HepG2 (cell line): Measurements from ENCODE around the gene TACC3. TPM values are rescaled to one million over a fixed set of nuclear protein-coding genes. Genes with fewer than 3 reads are reported as not detected.

Experiments
- ATAC-seq: fragments of 200-7000 bp; cut with Tn5 transposase; 3 replicates; pipeline ENCODE4 v1.9.1; 2020; ENCODE audit warnings: mild to moderate bottlenecking, moderate library complexity
- BruUV-seq: library from RNA; stranded (reverse); fragments of 400-500 nt; replicated peaks from 2 replicates; lab custom pipeline; 2021; lab: Mats Ljungman, UMichigan
- CTCF ChIA-PET: fragments of 300-600 bp; formaldehyde crosslinking; extraction: SDS; loops from one replicate; lab custom pipeline; 2021; ENCODE audit warnings: low total read pairs, inconsistent platforms, low intra/inter-chr PET ratio; lab: Yijun Ruan, JAX
- POLR2A ChIA-PET: fragments of 350-600 bp; sonication (Branson Sonifier 250); formaldehyde crosslinking; loops from one replicate; lab custom pipeline; 2020; ENCODE audit warnings: antibody characterized with exemption, inconsistent platforms; lab: Yijun Ruan, JAX
- DNase-seq: peaks from one replicate; pipeline ENCODE4 v3.0.0-alpha.2; 2015; ENCODE audit warnings: low spot score
- FAIRE-seq: peaks from 3 replicates; lab custom pipeline; 2011; peaks lifted over from hg19 to GRCh38; lab: Jason Lieb, UNC
- H2AFZ ChIP-seq: one replicate; pipeline ENCODE4 v1.6.1; 2011; ENCODE audit warnings: low read length, inconsistent platforms
- H3K27ac ChIP-seq: fragments of 300-600 bp; 3 replicates; pipeline ENCODE4 v1.8.0; 2011; ENCODE audit warnings: mixed run types, mild to moderate bottlenecking, mixed read lengths, low read length, inconsistent platforms; ENCODE audit not compliant: insufficient read depth; ENCODE audit errors: extremely low read length
- H3K27me3 ChIP-seq, 2 experiments: fragments of 200-600 bp in 1 of 2; 2 replicates in 1 of 2; 3 replicates in 1 of 2; pipeline versions ENCODE4 v1.6.0 to v1.8.0; 2011; ENCODE audit warnings: low read length in 2 of 2, mild to moderate bottlenecking in 2 of 2, moderate library complexity in 2 of 2, inconsistent platforms in 1 of 2; ENCODE audit not compliant: insufficient read depth in 2 of 2, control insufficient read depth in 1 of 2
- H3K36me3 ChIP-seq, 2 experiments: fragments of 200-600 bp in 1 of 2; replicated peaks in 1 of 2; 2 replicates in 1 of 2; 3 replicates in 1 of 2; pipeline versions ENCODE4 v1.5.1 to v1.8.0; 2011; ENCODE audit warnings: low read length in 2 of 2, inconsistent platforms in 1 of 2; ENCODE audit not compliant: insufficient read depth in 2 of 2, control insufficient read depth in 1 of 2
- H3K4me1 ChIP-seq: 2 replicates; pipeline ENCODE4 v1.5.1; 2012; ENCODE audit warnings: low read length, inconsistent platforms; ENCODE audit not compliant: insufficient read depth
- H3K4me2 ChIP-seq: 2 replicates; pipeline ENCODE4 v1.6.0; 2011; ENCODE audit warnings: low read depth, low read length, inconsistent platforms
- H3K4me3 ChIP-seq, 3 experiments: fragments of 200-600 bp in 1 of 3; sonication (generic), shearing (Covaris generic) in 1 of 3; replicated peaks in 1 of 3; 2 replicates each; pipeline ENCODE4 v1.5.1; 2011 to 2016; ENCODE audit warnings: low read length in 3 of 3, inconsistent platforms in 2 of 3, low read depth in 2 of 3, mild to moderate bottlenecking in 2 of 3, control low read depth in 1 of 3, mixed read lengths in 1 of 3; ENCODE audit not compliant: insufficient read depth in 1 of 3
- H3K79me2 ChIP-seq: one replicate; pipeline ENCODE4 v1.6.1; 2011; ENCODE audit warnings: low read length, inconsistent platforms; ENCODE audit not compliant: insufficient read depth
- H3K9ac ChIP-seq: 2 replicates; pipeline ENCODE4 v1.6.0; 2011; ENCODE audit warnings: mild to moderate bottlenecking, low read depth, low read length, inconsistent platforms; ENCODE audit not compliant: insufficient read depth
- H3K9me3 ChIP-seq: 2 replicates; pipeline ENCODE4 v1.5.1; 2012; ENCODE audit warnings: mild to moderate bottlenecking, low read length
- H4K20me1 ChIP-seq: 2 replicates; pipeline ENCODE4 v1.6.0; 2011; ENCODE audit warnings: inconsistent platforms, mild to moderate bottlenecking, low read length, moderate library complexity; ENCODE audit not compliant: insufficient read depth
- AGO2 ChIP-seq: fragments of 200-400 bp; formaldehyde crosslinking; optimal IDR thresholded peaks from 2 replicates; pipeline ENCODE3; 2017; ENCODE audit warnings: mild to moderate bottlenecking, low read depth, low read length, moderate library complexity
- CEBPB ChIP-seq: IDR thresholded peaks from 2 replicates; pipeline ENCODE4 v1.6.1; 2011; ENCODE audit warnings: low read depth, low read length, improper control_type of control experiment, borderline replicate concordance
- GABPB1 ChIP-seq: IDR thresholded peaks from 2 replicates; pipeline ENCODE4 v1.6.1; 2016; ENCODE audit warnings: mild to moderate bottlenecking, missing genetic modification reagents, moderate library complexity, missing compliant biosample characterization
- GZF1 ChIP-seq: sonication (generic); formaldehyde crosslinking; IDR thresholded peaks from 2 replicates; pipeline ENCODE4 v1.5.1; 2020; ENCODE audit warnings: mild to moderate bottlenecking, missing genetic modification reagents
- HMG20B ChIP-seq: conservative IDR thresholded peaks from 2 replicates; pipeline ENCODE4 v1.6.1; 2016; ENCODE audit warnings: missing genetic modification reagents, missing compliant biosample characterization
- KDM2A ChIP-seq: sonication (generic); formaldehyde crosslinking; IDR thresholded peaks from 2 replicates; pipeline ENCODE4 v1.4.0; 2020; ENCODE audit warnings: low read depth, missing genetic modification reagents, borderline replicate concordance
- NFKB2 ChIP-seq: sonication (generic); formaldehyde crosslinking; IDR thresholded peaks from 2 replicates; pipeline ENCODE4 v1.4.0; 2020; ENCODE audit warnings: missing genetic modification reagents, borderline replicate concordance
- NONO ChIP-seq, 2 experiments: fragments of 450-650 bp in 1 of 2; sonication (generic) in 1 of 2; formaldehyde crosslinking in 1 of 2; IDR thresholded peaks in 1 of 2; conservative IDR thresholded peaks in 1 of 2; 2 replicates each; pipeline versions ENCODE4 v1.6.1 to v1.8.0; 2017 to 2022; ENCODE audit warnings: mild to moderate bottlenecking in 1 of 2, missing genetic modification reagents in 1 of 2, moderate library complexity in 1 of 2
- POLR2G ChIP-seq: fragments of 200-400 bp; formaldehyde crosslinking; IDR thresholded peaks from 2 replicates; pipeline ENCODE4 v1.6.1; 2018; ENCODE audit warnings: mild to moderate bottlenecking, low read depth, low read length, moderate library complexity
- SOX6 ChIP-seq, 2 experiments: fragments of 450-650 bp in 1 of 2; sonication (generic) in 1 of 2; formaldehyde crosslinking in 1 of 2; IDR thresholded peaks; 2 replicates each; pipeline versions ENCODE4 v1.4.0 to v1.6.1; 2017 to 2020; ENCODE audit warnings: antibody characterized with exemption in 1 of 2, mild to moderate bottlenecking in 1 of 2, missing genetic modification reagents in 1 of 2
- ZFX ChIP-seq: sonication (generic); formaldehyde crosslinking; IDR thresholded peaks from 2 replicates; pipeline ENCODE4 v1.4.0; 2020; ENCODE audit warnings: mild to moderate bottlenecking, low read depth, missing genetic modification reagents, moderate library complexity
- ZNF30 ChIP-seq: sonication (generic); formaldehyde crosslinking; IDR thresholded peaks from 2 replicates; pipeline ENCODE4 v1.5.0; 2020; ENCODE audit warnings: mild to moderate bottlenecking, missing genetic modification reagents
- ZNF446 ChIP-seq: sonication (generic); formaldehyde crosslinking; IDR thresholded peaks from 2 replicates; pipeline ENCODE4 v1.5.0; 2020; ENCODE audit warnings: mild to moderate bottlenecking, missing genetic modification reagents
- WGBS: methylation state at CpG from one replicate; pipeline ENCODE4 v1.1.6; 2017; ENCODE audit warnings: low lambda C conversion rate; 5-methylcytosine and 5-hydroxymethylcytosine counted together
- in situ Hi-C: cut with HindIII; loops from 2 replicates; pipeline ENCODE4 v1.10.0; 2017; ENCODE audit warnings: low pct_unique_long_range_greater_than_20kb; ENCODE audit not compliant: extremely low pct_ligation_motif_present
- intact Hi-C: fragments of 100-400 bp; cut with micrococcal nuclease; formaldehyde crosslinking; loops from one replicate; pipeline ENCODE4 v1.10.0; 2022; ENCODE audit not compliant: unreplicated experiment
- polyA plus RNA-seq, 8 experiments: library from polyadenylated mRNA; depleted of rRNA in 3 of 8; stranded (reverse) in 7 of 8; unstranded in 1 of 8; fragments of >200 nt; fragmentation: Illumina TruSeq in 4 of 8; extraction: Trizol in 4 of 8; gene quantifications; 2 replicates each; pipeline versions ENCODE4 v1.2.1 to v1.2.3, GENCODE V29; 2011 to 2016; ENCODE audit warnings: low read depth in 4 of 8, missing spikeins in 1 of 8, mixed read lengths in 1 of 8; ENCODE audit not compliant: insufficient read depth in 1 of 8
- total RNA-seq, 5 experiments: library from RNA; depleted of rRNA; stranded (reverse); fragments of >200 nt; fragmentation: Illumina TruSeq; extraction: Trizol; gene quantifications; 2 replicates each; pipeline ENCODE4 v1.2.3, GENCODE V29; 2016; ENCODE audit warnings: low read depth in 1 of 5
- TF ChIP-seq, protein P1 (sequence below): sonication (generic); formaldehyde crosslinking; IDR thresholded peaks from 2 replicates; pipeline ENCODE4 v1.4.0; 2020; ENCODE audit warnings: missing genetic modification reagents
- TF ChIP-seq, protein P2 (sequence below): sonication (generic); formaldehyde crosslinking; IDR thresholded peaks from 2 replicates; pipeline ENCODE4 v1.5.1; 2020; ENCODE audit warnings: mild to moderate bottlenecking, missing genetic modification reagents, moderate library complexity

TACC3 gene
- total and polyA plus RNA-seq, 2 of the 13 experiments (the other 11 are each of a cell fraction or from before 2014, with no cell fraction given): 20.3 to 21.2 TPM

DNA sequence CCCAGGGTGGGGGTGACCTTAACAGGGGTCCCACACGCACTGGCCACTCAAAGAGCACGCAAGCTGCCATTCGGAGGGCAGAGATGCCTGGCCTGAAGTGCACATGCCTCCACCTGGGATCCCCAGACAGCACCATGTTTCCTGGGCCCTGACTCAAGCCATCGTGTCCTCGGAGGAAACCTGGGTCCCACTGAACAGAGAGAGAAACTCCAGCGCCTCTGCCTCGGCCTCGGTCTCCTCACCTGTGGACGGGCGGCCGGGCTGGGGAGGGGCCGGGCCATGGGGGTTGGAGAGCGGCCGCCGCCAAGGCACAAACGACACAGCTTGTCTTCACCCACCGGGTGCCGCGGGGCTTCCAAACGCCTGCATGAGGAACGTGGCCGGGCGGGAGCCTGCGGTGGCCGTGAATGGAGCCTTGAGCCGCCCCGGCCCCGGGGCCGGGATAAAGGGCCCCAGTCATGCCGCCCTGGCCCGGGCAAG lies 41.8 kb downstream of the TACC3 start:
- H2AFZ ChIP-seq: no peak overlapping the region
- no peaks in the 10 kb centered on the region for H3K79me2 ChIP-seq
- no peaks in the 10 kb centered on the region for H4K20me1 ChIP-seq
- H3K9me3 ChIP-seq: no peaks in the 10 kb centered on the region
- no peak for ATAC-seq
- peak overlapping the region; percentile 51 to 79 (median 61); a peak in 4 of 6 replicates for H3K4me3 ChIP-seq
- in situ Hi-C loops (no loop called here), intact Hi-C loops (loop anchor here (1.0 kb wide), 1 partner anchor 47 kb away; no protein-coding TSS in a partner anchor)
- no peak for DNase-seq
- peaks cover 79% of the 10 kb centered on the region for H3K4me1 ChIP-seq
- H3K4me2 ChIP-seq: peak overlapping the region; percentile 81
- no CpG with 5 or more reads among the region's 31 CpGs for WGBS
- H3K27me3 ChIP-seq: no peaks in the 10 kb centered on the region
- ChIA-PET POLR2A (interaction anchor here (0.7 to 34.3 kb wide), 7 partner anchors 9 to 45 kb away, joined by 3 to 1258 read pairs (median 4); partner anchors contain the start of gene FGFR3), CTCF (interaction anchor here (2.2 kb wide), 1 partner anchor 47 kb away, joined by 14 read pairs; no protein-coding TSS in a partner anchor)
- no TSS peak for BruUV-seq
- peak overlapping the region; percentile 51 for H3K27ac ChIP-seq
- no peaks in the 10 kb centered on the region for H3K36me3 ChIP-seq
- FAIRE-seq: no peak
- H3K9ac ChIP-seq: peak overlapping the region; percentile 59
- TF ChIP-seq CEBPB (no peak), GZF1 (CRISPR knock-in tag) (0 out of 2 replicates have a peak, but pooled peaks have one; percentile 20), ZNF30 (0 out of 2 replicates have a peak, but pooled peaks have one; percentile 25), KDM2A (CRISPR knock-in tag) (0 out of 2 replicates have a peak, but pooled peaks have one; percentile 1), SOX6 (IDR thresholded peaks at IDR 0.05) (no peak), SOX6 (CRISPR knock-in tag; IDR thresholded peaks at IDR 0.05) (no peak), ZFX (CRISPR knock-in tag) (peak; percentile 12; the same call in 1 of the 2 replicates), HMG20B (CRISPR knock-in tag) (no peak), ZNF446 (CRISPR knock-in tag) (0 out of 2 replicates have a peak, but pooled peaks have one; percentile 28), NONO (IDR thresholded peaks at IDR 0.05) (no peak), NONO (CRISPR knock-in tag; conservative IDR thresholded peaks at IDR 0.05) (0 out of 2 replicates have a peak, but pooled peaks have one; percentile 16), NFKB2 (CRISPR knock-in tag) (0 out of 2 replicates have a peak, but pooled peaks have one; percentile 8), POLR2G (0 out of 2 replicates have a peak, but pooled peaks have one; percentile 17), AGO2 (peak; percentile 12), GABPB1 (CRISPR knock-in tag) (peak; percentile 27; the same call in 1 of the 2 replicates)
- TF ChIP-seq, protein P1, sequence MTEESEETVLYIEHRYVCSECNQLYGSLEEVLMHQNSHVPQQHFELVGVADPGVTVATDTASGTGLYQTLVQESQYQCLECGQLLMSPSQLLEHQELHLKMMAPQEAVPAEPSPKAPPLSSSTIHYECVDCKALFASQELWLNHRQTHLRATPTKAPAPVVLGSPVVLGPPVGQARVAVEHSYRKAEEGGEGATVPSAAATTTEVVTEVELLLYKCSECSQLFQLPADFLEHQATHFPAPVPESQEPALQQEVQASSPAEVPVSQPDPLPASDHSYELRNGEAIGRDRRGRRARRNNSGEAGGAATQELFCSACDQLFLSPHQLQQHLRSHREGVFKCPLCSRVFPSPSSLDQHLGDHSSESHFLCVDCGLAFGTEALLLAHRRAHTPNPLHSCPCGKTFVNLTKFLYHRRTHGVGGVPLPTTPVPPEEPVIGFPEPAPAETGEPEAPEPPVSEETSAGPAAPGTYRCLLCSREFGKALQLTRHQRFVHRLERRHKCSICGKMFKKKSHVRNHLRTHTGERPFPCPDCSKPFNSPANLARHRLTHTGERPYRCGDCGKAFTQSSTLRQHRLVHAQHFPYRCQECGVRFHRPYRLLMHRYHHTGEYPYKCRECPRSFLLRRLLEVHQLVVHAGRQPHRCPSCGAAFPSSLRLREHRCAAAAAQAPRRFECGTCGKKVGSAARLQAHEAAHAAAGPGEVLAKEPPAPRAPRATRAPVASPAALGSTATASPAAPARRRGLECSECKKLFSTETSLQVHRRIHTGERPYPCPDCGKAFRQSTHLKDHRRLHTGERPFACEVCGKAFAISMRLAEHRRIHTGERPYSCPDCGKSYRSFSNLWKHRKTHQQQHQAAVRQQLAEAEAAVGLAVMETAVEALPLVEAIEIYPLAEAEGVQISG (CRISPR knock-in tag): 0 out of 2 replicates have a peak, but pooled peaks have one; percentile 13
- TF ChIP-seq, protein P2, sequence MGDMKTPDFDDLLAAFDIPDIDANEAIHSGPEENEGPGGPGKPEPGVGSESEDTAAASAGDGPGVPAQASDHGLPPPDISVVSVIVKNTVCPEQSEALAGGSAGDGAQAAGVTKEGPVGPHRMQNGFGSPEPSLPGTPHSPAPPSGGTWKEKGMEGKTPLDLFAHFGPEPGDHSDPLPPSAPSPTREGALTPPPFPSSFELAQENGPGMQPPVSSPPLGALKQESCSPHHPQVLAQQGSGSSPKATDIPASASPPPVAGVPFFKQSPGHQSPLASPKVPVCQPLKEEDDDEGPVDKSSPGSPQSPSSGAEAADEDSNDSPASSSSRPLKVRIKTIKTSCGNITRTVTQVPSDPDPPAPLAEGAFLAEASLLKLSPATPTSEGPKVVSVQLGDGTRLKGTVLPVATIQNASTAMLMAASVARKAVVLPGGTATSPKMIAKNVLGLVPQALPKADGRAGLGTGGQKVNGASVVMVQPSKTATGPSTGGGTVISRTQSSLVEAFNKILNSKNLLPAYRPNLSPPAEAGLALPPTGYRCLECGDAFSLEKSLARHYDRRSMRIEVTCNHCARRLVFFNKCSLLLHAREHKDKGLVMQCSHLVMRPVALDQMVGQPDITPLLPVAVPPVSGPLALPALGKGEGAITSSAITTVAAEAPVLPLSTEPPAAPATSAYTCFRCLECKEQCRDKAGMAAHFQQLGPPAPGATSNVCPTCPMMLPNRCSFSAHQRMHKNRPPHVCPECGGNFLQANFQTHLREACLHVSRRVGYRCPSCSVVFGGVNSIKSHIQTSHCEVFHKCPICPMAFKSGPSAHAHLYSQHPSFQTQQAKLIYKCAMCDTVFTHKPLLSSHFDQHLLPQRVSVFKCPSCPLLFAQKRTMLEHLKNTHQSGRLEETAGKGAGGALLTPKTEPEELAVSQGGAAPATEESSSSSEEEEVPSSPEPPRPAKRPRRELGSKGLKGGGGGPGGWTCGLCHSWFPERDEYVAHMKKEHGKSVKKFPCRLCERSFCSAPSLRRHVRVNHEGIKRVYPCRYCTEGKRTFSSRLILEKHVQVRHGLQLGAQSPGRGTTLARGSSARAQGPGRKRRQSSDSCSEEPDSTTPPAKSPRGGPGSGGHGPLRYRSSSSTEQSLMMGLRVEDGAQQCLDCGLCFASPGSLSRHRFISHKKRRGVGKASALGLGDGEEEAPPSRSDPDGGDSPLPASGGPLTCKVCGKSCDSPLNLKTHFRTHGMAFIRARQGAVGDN (CRISPR knock-in tag): peak; percentile 43; the same call in 1 of the 2 replicates
